Central memory CD4-positive, alpha-beta T cell (primary cell): ENCODE measurements around the gene TNFAIP3.

Experiments
- DNase-seq: peaks from one replicate; pipeline ENCODE4 v3.0.0; 2022

TNFAIP3 gene

GRCh38 chr6:137927777-137928218 lies 60.7 kb downstream of the TNFAIP3 start:
- peak; percentile 86 for DNase-seq

DNA sequence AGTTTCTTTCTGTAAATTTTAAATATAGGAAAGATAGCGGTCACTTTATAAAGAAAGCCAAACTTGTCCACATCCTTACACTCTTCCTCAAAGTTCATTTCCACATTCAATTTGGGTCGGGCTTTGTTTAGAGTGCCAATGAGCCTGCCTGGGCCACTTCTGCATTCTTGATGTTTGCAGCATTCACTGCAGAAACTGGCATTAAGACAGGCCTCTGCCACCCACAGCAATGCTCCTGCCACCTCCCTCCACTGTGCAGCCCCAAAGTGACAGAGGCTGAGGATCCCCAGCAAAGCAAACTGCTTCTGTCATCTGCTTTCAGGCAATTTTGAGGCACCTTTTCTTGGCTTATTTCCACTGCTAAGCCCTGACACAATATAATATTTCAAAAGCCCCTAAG lies 61.2 kb downstream of the TNFAIP3 start:
- DNase-seq: no peak

GRCh38 chr6:137931849-137932465 lies 64.9 kb downstream of the TNFAIP3 start:
- no peak for DNase-seq
